ENCODE results near the gene EEIG2. TPM values are rescaled to one million over a fixed set of nuclear protein-coding genes. Genes with fewer than 3 reads are reported as not detected.

Gene EEIG2
- total and polyA plus RNA-seq, 2 donors (not counting 1 experiment from before 2014, with no cell fraction given): 4.4 to 13.6 TPM

DNA sequence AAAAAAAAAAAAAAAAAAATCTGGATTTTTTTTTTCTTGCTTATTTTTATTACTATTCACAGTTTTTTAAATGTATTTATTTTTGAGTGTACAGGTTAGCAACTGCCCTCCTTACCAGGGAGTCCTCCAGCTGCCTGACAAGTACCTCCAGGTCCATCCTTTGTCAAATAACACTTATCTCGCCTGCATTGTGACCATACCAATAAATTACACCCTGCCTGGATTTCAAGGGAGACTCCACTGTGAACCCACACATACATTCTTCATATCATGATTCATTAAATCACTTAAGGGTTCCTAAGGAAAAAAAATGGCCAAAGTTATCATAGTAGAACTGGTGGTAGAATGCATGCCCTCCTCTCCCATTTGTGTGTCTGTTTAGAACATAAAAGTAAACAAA lies 38.4 kb downstream of the EEIG2 start:
- no peaks in the 10 kb centered on the region for H3K4me1 Mint-ChIP-seq
- CTCF ChIA-PET: interaction anchor here (0.7 to 1.2 kb wide), 2 partner anchors 15 to 28 kb away, joined by 3 to 4 read pairs; no protein-coding TSS in a partner anchor

DNA sequence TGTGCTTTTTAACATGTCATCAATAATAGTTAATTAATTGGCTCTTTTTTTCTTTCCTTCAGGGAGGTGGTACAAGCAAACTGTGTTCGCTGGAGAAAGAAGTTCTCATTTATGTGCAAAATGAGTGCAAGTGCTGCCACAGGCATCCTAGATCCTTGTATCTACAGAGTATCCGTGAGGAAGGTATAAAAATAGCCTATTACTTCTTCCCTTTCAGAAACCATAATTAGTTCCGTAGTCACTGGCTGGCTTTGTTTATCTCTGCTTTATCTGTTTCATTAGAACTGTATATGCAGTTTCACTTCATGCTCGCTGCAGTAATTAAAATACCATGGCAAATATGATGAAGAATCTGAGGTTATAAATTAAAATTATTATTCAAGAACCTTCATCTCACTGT lies 40.6 kb downstream of the EEIG2 start:
- Mint-ChIP-seq H3K9me3 (ENCODE audit: insufficient read depth) (no peaks in the 10 kb centered on the region), H3K27ac (no peak overlapping the region), H3K27me3 (no peaks in the 10 kb centered on the region), H3K4me3 (no peak overlapping the region), H3K4me1 (no peaks in the 10 kb centered on the region)
- H3K79me2 ChIP-seq (ENCODE audit: control insufficient read depth, insufficient read depth, low read length): peaks cover 11% of the 10 kb centered on the region
- no peak overlapping the region for H2AFZ ChIP-seq (ENCODE audit: insufficient read depth, low read depth, low read length, poor library complexity, severe bottlenecking)
- no peak overlapping the region for H3K9ac ChIP-seq (ENCODE audit: low read length)
- CTCF ChIA-PET: no interaction called here
- H3K36me3 ChIP-seq (replicated peaks in 1 of 2; ENCODE audit: control extremely low read depth in 1 of 2, control insufficient read depth in 1 of 2, extremely low read depth in 1 of 2, insufficient read depth in 2 of 2, low read length in 1 of 2): peaks cover 0 to 44% of the 10 kb centered on the region in 2 experiments
- ATAC-seq (ENCODE audit: low read depth) (no peak), DNase-seq (no peak)
- H4K20me1 ChIP-seq (ENCODE audit: control insufficient read depth, insufficient read depth, low read length, poor library complexity, severe bottlenecking): peaks cover 12% of the 10 kb centered on the region
- H3K4me1 ChIP-seq (ENCODE audit: control insufficient read depth in 2 of 2, insufficient read depth in 2 of 2, low read length in 2 of 2): no peaks in the 10 kb centered on the region
- no peak overlapping the region for H3K4me3 ChIP-seq (ENCODE audit: control extremely low read depth in 1 of 5, extremely low read depth in 1 of 5, insufficient read depth in 1 of 5, low read depth in 2 of 5, low read length in 4 of 5)
- no CpG with 5 or more reads among the region's 4 CpGs for WGBS (ENCODE audit: insufficient coverage)
- H3K4me2 ChIP-seq (replicated peaks; ENCODE audit: low read depth, low read length, poor library complexity, severe bottlenecking): no peak overlapping the region
- no peak overlapping the region for H3K27ac ChIP-seq (ENCODE audit: low read length in 2 of 2)
- no peaks in the 10 kb centered on the region for H3K27me3 ChIP-seq (replicated peaks in 1 of 4; ENCODE audit: control extremely low read depth in 1 of 4, control insufficient read depth in 3 of 4, insufficient read depth in 4 of 4, low read length in 3 of 4)
- H3K9me3 ChIP-seq (ENCODE audit: control extremely low read depth in 1 of 3, control insufficient read depth in 2 of 3, insufficient read depth in 1 of 3, low read length in 2 of 3): no peaks in the 10 kb centered on the region
- TF ChIP-seq, protein P1, sequence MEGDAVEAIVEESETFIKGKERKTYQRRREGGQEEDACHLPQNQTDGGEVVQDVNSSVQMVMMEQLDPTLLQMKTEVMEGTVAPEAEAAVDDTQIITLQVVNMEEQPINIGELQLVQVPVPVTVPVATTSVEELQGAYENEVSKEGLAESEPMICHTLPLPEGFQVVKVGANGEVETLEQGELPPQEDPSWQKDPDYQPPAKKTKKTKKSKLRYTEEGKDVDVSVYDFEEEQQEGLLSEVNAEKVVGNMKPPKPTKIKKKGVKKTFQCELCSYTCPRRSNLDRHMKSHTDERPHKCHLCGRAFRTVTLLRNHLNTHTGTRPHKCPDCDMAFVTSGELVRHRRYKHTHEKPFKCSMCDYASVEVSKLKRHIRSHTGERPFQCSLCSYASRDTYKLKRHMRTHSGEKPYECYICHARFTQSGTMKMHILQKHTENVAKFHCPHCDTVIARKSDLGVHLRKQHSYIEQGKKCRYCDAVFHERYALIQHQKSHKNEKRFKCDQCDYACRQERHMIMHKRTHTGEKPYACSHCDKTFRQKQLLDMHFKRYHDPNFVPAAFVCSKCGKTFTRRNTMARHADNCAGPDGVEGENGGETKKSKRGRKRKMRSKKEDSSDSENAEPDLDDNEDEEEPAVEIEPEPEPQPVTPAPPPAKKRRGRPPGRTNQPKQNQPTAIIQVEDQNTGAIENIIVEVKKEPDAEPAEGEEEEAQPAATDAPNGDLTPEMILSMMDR (IDR thresholded peaks at IDR 0.05): no peak
- TF ChIP-seq EZH2 (IDR thresholded peaks at IDR 0.05; ENCODE audit: borderline replicate concordance, insufficient read depth, low read depth, low read length, poor library complexity, severe bottlenecking): no peak
- POLR2A ChIA-PET: no interaction called here
- intact Hi-C loops (cut with micrococcal nuclease): no loop called here

More for the DNA sequence above, 38.4 kb downstream of the EEIG2 start:
- 100% methylated on average over 1 of the region's 1 CpG for WGBS (ENCODE audit: insufficient coverage)
- no peak overlapping the region for H3K4me2 ChIP-seq (replicated peaks; ENCODE audit: low read depth, low read length, poor library complexity, severe bottlenecking)
- Mint-ChIP-seq H3K27me3 (no peaks in the 10 kb centered on the region), H3K27ac (no peak overlapping the region), H3K4me3 (no peak overlapping the region), H3K9me3 (ENCODE audit: insufficient read depth) (no peaks in the 10 kb centered on the region)
- H3K4me1 ChIP-seq (ENCODE audit: control insufficient read depth in 2 of 2, insufficient read depth in 2 of 2, low read length in 2 of 2): no peaks in the 10 kb centered on the region
- no peak overlapping the region for H3K9ac ChIP-seq (ENCODE audit: low read length)
- intact Hi-C loops (cut with micrococcal nuclease): no loop called here
- POLR2A ChIA-PET: no interaction called here
- H4K20me1 ChIP-seq (ENCODE audit: control insufficient read depth, insufficient read depth, low read length, poor library complexity, severe bottlenecking): peaks cover 22% of the 10 kb centered on the region
- H3K27me3 ChIP-seq (replicated peaks in 1 of 4; ENCODE audit: control extremely low read depth in 1 of 4, control insufficient read depth in 3 of 4, insufficient read depth in 4 of 4, low read length in 3 of 4): no peaks in the 10 kb centered on the region
- no peak for TF ChIP-seq EZH2 (IDR thresholded peaks at IDR 0.05; ENCODE audit: borderline replicate concordance, insufficient read depth, low read depth, low read length, poor library complexity, severe bottlenecking)
- TF ChIP-seq, protein P1 (IDR thresholded peaks at IDR 0.05): no peak
- ATAC-seq (ENCODE audit: low read depth) (no peak), DNase-seq (no peak)
- H2AFZ ChIP-seq (ENCODE audit: insufficient read depth, low read depth, low read length, poor library complexity, severe bottlenecking): no peak overlapping the region
- no peaks in the 10 kb centered on the region for H3K9me3 ChIP-seq (ENCODE audit: control extremely low read depth in 1 of 3, control insufficient read depth in 2 of 3, insufficient read depth in 1 of 3, low read length in 2 of 3)
- peaks cover 20% of the 10 kb centered on the region for H3K79me2 ChIP-seq (ENCODE audit: control insufficient read depth, insufficient read depth, low read length)
- no peak overlapping the region for H3K4me3 ChIP-seq (ENCODE audit: control extremely low read depth in 1 of 5, extremely low read depth in 1 of 5, insufficient read depth in 1 of 5, low read depth in 2 of 5, low read length in 4 of 5)
- peaks cover 0 to 29% of the 10 kb centered on the region in 2 experiments for H3K36me3 ChIP-seq (replicated peaks in 1 of 2; ENCODE audit: control extremely low read depth in 1 of 2, control insufficient read depth in 1 of 2, extremely low read depth in 1 of 2, insufficient read depth in 2 of 2, low read length in 1 of 2)
- H3K27ac ChIP-seq (ENCODE audit: low read length in 2 of 2): no peak overlapping the region
